ENCODE measurements around the gene PHF2. TPM values are rescaled to one million over a fixed set of nuclear protein-coding genes. Genes with fewer than 3 reads are reported as not detected.

PHF2 gene
- total RNA-seq, 1 experiment from 2014 or later: 11.6 TPM

DNA sequence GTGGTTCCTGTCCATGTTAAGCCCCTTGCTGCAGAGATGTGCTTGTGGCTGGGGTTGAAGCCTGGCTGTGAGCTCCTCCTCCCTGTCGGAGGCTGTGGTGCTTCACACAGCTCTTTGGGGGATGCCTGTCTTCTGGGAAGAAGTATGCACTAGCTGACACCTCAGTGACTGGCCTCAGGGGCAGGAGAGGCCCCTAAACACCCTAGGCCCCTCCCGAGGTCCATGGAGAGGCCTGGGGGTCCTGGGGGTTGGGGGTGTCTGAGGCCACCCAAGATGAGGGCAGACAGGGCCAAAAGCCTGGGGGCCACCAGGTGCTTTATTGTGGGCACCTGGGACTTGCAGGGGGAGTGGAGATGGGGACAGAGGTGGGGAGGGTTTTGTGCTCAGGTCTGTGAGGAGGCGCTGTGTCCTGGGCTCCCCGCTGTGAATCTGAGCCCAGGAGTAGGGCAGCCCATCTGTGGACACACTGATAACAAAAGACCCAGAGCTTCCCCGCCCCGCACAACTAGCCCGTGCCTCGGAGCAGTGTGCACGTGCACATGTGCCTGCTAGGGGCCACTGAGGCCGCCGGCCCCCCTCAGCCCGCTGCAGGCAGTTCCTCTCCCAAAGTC lies 92.0 kb downstream of the PHF2 start:
- ChIA-PET POLR2A (interaction anchor here (0.6 to 0.9 kb wide), 2 partner anchors 146 to 276 kb away, joined by 3 to 4 read pairs; no protein-coding TSS in a partner anchor), CTCF (interaction anchor here (0.5 to 1.9 kb wide), 7 partner anchors 12 to 891 kb away, joined by 3 to 10 read pairs (median 4); no protein-coding TSS in a partner anchor)
- no peaks in the 10 kb centered on the region for H3K36me3 Mint-ChIP-seq
- H3K9me3 Mint-ChIP-seq: no peaks in the 10 kb centered on the region
- no peaks in the 10 kb centered on the region for H3K4me1 Mint-ChIP-seq
- DNase-seq (ENCODE audit: low spot score): peak; percentile 14
- peak; percentile 30 for ATAC-seq
- TF ChIP-seq, protein P1, sequence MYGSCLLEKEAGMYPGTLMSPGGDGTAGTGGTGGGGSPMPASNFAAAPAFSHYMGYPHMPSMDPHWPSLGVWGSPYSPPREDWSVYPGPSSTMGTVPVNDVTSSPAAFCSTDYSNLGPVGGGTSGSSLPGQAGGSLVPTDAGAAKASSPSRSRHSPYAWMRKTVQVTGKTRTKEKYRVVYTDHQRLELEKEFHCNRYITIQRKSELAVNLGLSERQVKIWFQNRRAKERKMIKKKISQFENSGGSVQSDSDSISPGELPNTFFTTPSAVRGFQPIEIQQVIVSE (CRISPR knock-in tag; IDR thresholded peaks at IDR 0.05; ENCODE audit: borderline replicate concordance): no peak
- H3K4me3 Mint-ChIP-seq: no peak overlapping the region
- H3K27ac Mint-ChIP-seq: peak overlapping the region; percentile 63; the same call in 1 of the 2 replicates
- H3K27me3 Mint-ChIP-seq (ENCODE audit: low read depth): no peaks in the 10 kb centered on the region

DNA sequence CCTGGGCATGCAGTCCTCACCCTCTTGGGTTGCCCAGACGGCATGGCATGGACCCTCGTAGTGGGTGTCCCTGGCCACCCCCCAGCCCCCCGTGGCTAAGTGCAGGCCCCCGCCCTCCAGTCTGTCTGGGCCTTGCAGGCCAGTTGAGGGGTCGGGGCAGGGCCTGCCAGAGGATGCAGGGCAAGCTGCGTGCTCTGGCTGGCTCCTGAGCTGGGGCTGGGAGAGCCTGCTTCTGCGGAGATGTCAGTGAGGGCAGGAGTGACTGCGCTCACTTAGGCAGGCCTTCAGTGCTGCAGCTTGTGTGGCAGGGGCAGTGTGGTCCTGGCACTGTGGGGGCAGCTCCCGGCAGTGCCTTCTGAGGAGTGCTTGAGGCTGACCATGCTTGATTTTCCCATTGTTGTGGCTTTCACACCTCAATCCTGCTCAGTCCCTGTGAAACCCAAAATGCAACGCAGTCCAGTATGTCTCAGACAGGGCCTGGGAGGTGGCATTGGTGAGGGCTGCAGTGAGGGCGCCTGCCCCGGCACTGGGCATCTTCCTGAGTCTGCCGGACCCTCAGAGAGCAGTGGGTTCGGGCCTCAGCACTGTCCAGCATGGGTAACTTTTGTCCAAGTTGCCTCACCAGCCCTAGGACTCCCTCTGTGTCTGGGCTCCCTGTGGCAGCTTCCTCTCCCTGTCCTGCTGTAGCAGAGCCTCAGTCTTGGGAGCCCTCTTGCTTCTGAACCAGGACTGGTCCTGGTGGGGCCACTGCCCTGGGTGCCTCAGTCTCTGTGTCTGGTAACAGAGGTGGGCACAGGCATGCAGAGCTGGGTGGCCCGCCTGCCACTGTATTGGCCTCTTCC lies 93.0 kb downstream of the PHF2 start:
- H3K9me3 Mint-ChIP-seq: no peaks in the 10 kb centered on the region
- ATAC-seq (no peak), DNase-seq (ENCODE audit: low spot score) (peak; percentile 6)
- H3K4me3 Mint-ChIP-seq: no peak overlapping the region
- POLR2A ChIA-PET: interaction anchor here (0.6 kb wide), 1 partner anchor 275 kb away, joined by 3 read pairs; no protein-coding TSS in a partner anchor
- H3K4me1 Mint-ChIP-seq: no peaks in the 10 kb centered on the region
- CTCF ChIA-PET: interaction anchor here (1.9 kb wide), 1 partner anchor 145 kb away, joined by 6 read pairs; no protein-coding TSS in a partner anchor
- H3K27ac Mint-ChIP-seq: 0 out of 2 replicates have a peak overlapping the region, but pooled peaks have one; percentile 57
- no peaks in the 10 kb centered on the region for H3K36me3 Mint-ChIP-seq
- no peaks in the 10 kb centered on the region for H3K27me3 Mint-ChIP-seq (ENCODE audit: low read depth)
- TF ChIP-seq, protein P2, sequence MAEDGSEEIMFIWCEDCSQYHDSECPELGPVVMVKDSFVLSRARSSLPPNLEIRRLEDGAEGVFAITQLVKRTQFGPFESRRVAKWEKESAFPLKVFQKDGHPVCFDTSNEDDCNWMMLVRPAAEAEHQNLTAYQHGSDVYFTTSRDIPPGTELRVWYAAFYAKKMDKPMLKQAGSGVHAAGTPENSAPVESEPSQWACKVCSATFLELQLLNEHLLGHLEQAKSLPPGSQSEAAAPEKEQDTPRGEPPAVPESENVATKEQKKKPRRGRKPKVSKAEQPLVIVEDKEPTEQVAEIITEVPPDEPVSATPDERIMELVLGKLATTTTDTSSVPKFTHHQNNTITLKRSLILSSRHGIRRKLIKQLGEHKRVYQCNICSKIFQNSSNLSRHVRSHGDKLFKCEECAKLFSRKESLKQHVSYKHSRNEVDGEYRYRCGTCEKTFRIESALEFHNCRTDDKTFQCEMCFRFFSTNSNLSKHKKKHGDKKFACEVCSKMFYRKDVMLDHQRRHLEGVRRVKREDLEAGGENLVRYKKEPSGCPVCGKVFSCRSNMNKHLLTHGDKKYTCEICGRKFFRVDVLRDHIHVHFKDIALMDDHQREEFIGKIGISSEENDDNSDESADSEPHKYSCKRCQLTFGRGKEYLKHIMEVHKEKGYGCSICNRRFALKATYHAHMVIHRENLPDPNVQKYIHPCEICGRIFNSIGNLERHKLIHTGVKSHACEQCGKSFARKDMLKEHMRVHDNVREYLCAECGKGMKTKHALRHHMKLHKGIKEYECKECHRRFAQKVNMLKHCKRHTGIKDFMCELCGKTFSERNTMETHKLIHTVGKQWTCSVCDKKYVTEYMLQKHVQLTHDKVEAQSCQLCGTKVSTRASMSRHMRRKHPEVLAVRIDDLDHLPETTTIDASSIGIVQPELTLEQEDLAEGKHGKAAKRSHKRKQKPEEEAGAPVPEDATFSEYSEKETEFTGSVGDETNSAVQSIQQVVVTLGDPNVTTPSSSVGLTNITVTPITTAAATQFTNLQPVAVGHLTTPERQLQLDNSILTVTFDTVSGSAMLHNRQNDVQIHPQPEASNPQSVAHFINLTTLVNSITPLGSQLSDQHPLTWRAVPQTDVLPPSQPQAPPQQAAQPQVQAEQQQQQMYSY (CRISPR knock-in tag; IDR thresholded peaks at IDR 0.05): no peak
- no peak for TF ChIP-seq GABPB1 (CRISPR knock-in tag; IDR thresholded peaks at IDR 0.05)
- no peak for TF ChIP-seq GRHL2 (CRISPR knock-in tag; IDR thresholded peaks at IDR 0.05; ENCODE audit: insufficient replicate concordance, severe bottlenecking)
- TF ChIP-seq, protein P3, sequence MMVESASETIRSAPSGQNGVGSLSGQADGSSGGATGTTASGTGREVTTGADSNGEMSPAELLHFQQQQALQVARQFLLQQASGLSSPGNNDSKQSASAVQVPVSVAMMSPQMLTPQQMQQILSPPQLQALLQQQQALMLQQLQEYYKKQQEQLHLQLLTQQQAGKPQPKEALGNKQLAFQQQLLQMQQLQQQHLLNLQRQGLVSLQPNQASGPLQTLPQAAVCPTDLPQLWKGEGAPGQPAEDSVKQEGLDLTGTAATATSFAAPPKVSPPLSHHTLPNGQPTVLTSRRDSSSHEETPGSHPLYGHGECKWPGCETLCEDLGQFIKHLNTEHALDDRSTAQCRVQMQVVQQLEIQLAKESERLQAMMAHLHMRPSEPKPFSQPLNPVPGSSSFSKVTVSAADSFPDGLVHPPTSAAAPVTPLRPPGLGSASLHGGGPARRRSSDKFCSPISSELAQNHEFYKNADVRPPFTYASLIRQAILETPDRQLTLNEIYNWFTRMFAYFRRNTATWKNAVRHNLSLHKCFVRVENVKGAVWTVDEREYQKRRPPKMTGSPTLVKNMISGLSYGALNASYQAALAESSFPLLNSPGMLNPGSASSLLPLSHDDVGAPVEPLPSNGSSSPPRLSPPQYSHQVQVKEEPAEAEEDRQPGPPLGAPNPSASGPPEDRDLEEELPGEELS (CRISPR knock-in tag; IDR thresholded peaks at IDR 0.05): no peak
- no peak for TF ChIP-seq KAT7 (CRISPR knock-in tag; IDR thresholded peaks at IDR 0.05; ENCODE audit: borderline replicate concordance)
- no peak for TF ChIP-seq PRRX2 (CRISPR knock-in tag; IDR thresholded peaks at IDR 0.05)

DNA sequence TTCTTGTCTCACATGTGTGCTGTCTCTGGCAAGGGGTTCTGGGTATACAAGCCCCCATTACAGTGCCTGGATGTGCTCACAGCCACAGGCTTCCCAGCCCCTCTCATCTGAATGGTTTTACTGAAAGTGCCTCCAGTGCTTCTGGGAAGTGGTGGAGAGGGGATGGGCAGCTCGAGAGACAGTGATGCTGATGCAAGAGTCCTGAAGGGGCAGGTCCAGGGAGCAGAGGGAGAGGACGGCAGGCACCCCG lies 93.5 kb downstream of the PHF2 start:
- H3K9me3 Mint-ChIP-seq: no peaks in the 10 kb centered on the region
- H3K27ac Mint-ChIP-seq: no peak overlapping the region
- no peak overlapping the region for H3K4me3 Mint-ChIP-seq
- POLR2A ChIA-PET: no interaction called here
- DNase-seq (ENCODE audit: low spot score) (no peak), ATAC-seq (no peak)
- CTCF ChIA-PET: interaction anchor here (0.6 kb wide), 1 partner anchor 515 kb away, joined by 3 read pairs; no protein-coding TSS in a partner anchor
- no peaks in the 10 kb centered on the region for H3K27me3 Mint-ChIP-seq (ENCODE audit: low read depth)
- no peaks in the 10 kb centered on the region for H3K36me3 Mint-ChIP-seq
- no peaks in the 10 kb centered on the region for H3K4me1 Mint-ChIP-seq
- TF ChIP-seq CREM (CRISPR knock-in tag; IDR thresholded peaks at IDR 0.05) (no peak), OVOL2 (CRISPR knock-in tag; IDR thresholded peaks at IDR 0.05; ENCODE audit: borderline replicate concordance) (no peak), ELF4 (CRISPR knock-in tag; IDR thresholded peaks at IDR 0.05; ENCODE audit: low read depth) (no peak), JAZF1 (CRISPR knock-in tag; IDR thresholded peaks at IDR 0.05) (no peak), FOXK1 (CRISPR knock-in tag; IDR thresholded peaks at IDR 0.05) (no peak), JUN (CRISPR knock-in tag; IDR thresholded peaks at IDR 0.05) (no peak), NFYB (CRISPR knock-in tag; conservative IDR thresholded peaks at IDR 0.05; ENCODE audit: low read depth) (no peak)
- TF ChIP-seq, protein P4, sequence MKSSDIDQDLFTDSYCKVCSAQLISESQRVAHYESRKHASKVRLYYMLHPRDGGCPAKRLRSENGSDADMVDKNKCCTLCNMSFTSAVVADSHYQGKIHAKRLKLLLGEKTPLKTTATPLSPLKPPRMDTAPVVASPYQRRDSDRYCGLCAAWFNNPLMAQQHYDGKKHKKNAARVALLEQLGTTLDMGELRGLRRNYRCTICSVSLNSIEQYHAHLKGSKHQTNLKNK (CRISPR knock-in tag; IDR thresholded peaks at IDR 0.05): no peak
- TF ChIP-seq, protein P5, sequence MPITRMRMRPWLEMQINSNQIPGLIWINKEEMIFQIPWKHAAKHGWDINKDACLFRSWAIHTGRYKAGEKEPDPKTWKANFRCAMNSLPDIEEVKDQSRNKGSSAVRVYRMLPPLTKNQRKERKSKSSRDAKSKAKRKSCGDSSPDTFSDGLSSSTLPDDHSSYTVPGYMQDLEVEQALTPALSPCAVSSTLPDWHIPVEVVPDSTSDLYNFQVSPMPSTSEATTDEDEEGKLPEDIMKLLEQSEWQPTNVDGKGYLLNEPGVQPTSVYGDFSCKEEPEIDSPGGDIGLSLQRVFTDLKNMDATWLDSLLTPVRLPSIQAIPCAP (CRISPR knock-in tag; IDR thresholded peaks at IDR 0.05): no peak
- TF ChIP-seq, protein P6, sequence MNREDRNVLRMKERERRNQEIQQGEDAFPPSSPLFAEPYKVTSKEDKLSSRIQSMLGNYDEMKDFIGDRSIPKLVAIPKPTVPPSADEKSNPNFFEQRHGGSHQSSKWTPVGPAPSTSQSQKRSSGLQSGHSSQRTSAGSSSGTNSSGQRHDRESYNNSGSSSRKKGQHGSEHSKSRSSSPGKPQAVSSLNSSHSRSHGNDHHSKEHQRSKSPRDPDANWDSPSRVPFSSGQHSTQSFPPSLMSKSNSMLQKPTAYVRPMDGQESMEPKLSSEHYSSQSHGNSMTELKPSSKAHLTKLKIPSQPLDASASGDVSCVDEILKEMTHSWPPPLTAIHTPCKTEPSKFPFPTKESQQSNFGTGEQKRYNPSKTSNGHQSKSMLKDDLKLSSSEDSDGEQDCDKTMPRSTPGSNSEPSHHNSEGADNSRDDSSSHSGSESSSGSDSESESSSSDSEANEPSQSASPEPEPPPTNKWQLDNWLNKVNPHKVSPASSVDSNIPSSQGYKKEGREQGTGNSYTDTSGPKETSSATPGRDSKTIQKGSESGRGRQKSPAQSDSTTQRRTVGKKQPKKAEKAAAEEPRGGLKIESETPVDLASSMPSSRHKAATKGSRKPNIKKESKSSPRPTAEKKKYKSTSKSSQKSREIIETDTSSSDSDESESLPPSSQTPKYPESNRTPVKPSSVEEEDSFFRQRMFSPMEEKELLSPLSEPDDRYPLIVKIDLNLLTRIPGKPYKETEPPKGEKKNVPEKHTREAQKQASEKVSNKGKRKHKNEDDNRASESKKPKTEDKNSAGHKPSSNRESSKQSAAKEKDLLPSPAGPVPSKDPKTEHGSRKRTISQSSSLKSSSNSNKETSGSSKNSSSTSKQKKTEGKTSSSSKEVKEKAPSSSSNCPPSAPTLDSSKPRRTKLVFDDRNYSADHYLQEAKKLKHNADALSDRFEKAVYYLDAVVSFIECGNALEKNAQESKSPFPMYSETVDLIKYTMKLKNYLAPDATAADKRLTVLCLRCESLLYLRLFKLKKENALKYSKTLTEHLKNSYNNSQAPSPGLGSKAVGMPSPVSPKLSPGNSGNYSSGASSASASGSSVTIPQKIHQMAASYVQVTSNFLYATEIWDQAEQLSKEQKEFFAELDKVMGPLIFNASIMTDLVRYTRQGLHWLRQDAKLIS (CRISPR knock-in tag; IDR thresholded peaks at IDR 0.05; ENCODE audit: borderline replicate concordance): no peak
- TF ChIP-seq, protein P1 (CRISPR knock-in tag; IDR thresholded peaks at IDR 0.05; ENCODE audit: borderline replicate concordance): no peak
